GM19328 (cell line): ENCODE measurements around the gene PICK1.
"Not testable (repeated sequence)": the region's sequence is repeated elsewhere in the genome, so short reads cannot be mapped to it uniquely, and the experiment has no call there.

Experiments
- ATAC-seq: cut with Tn5 transposase; IDR thresholded peaks from one replicate; pipeline ENCODE4 v1.9.1; 2021; ENCODE audit warnings: mild to moderate bottlenecking, moderate library complexity; ENCODE audit not compliant: unreplicated experiment

PICK1 gene

GRCh38 chr22:38110863-38111852, 54.0 kb downstream of the PICK1 start:
- ATAC-seq, result no peak

GRCh38 chr22:38111925-38112355, 54.7 kb downstream of the PICK1 start:
- no peak for ATAC-seq

GRCh38 chr22:38112381-38112780, 55.2 kb downstream of the PICK1 start:
- no peak for ATAC-seq

- no peak for ATAC-seq
Measured at GRCh38 chr22:38114484-38115398, 57.5 kb downstream of the PICK1 start.

GRCh38 chr22:38115423-38116205, 58.4 kb downstream of the PICK1 start:
- ATAC-seq, result no peak

GRCh38 chr22:38117556-38117955, 60.4 kb downstream of the PICK1 start:
- not testable (repeated sequence) for ATAC-seq

- ATAC-seq, result no peak
Measured at GRCh38 chr22:38118182-38118581, 61.0 kb downstream of the PICK1 start.

GRCh38 chr22:38118747-38119146, 61.5 kb downstream of the PICK1 start:
- not testable (repeated sequence) for ATAC-seq

- ATAC-seq, result no peak
Measured at GRCh38 chr22:38120359-38121110, 63.3 kb downstream of the PICK1 start.

GRCh38 chr22:38122616-38123015, 65.4 kb downstream of the PICK1 start:
- no peak for ATAC-seq

- ATAC-seq, result no peak
Measured at GRCh38 chr22:38124236-38124974, 67.2 kb downstream of the PICK1 start.

- no peak for ATAC-seq
Measured at GRCh38 chr22:38125038-38125610, 67.9 kb downstream of the PICK1 start.
